Smooth muscle cell of the brain vasculature (primary cell): Measurements from ENCODE around the gene KLHL17.
"Not testable (repeated sequence)": the region's sequence is repeated elsewhere in the genome, so short reads cannot be mapped to it uniquely, and the experiment has no call there.

Experiments
- DNase-seq: peaks from one replicate; pipeline ENCODE4 v3.0.0-alpha.2; 2012; ENCODE audit warnings: low read depth, low spot score

KLHL17 gene

GRCh38 chr1:980602-981395 lies 20.4 kb downstream of the KLHL17 start:
- no peak for DNase-seq

- no peak for DNase-seq
Observed at GRCh38 chr1:981491-981954, 21.1 kb downstream of the KLHL17 start.

GRCh38 chr1:981955-982558 lies 21.7 kb downstream of the KLHL17 start, which contains the start of gene PERM1:
TSS of gene PERM1 (minus strand) at chr1:982093. CDS start at chr1:981029, 1,064 bp downstream.
- DNase-seq: no peak

GRCh38 chr1:982765-983436 lies 22.5 kb downstream of the KLHL17 start:
- DNase-seq: no peak

- no peak for DNase-seq
Observed at GRCh38 chr1:983798-984475, 23.6 kb downstream of the KLHL17 start.

- no peak for DNase-seq
Observed at GRCh38 chr1:984476-984814, 24.1 kb downstream of the KLHL17 start.

- no peak for DNase-seq
Observed at GRCh38 chr1:985126-985525, 24.7 kb downstream of the KLHL17 start.

GRCh38 chr1:988061-988460 lies 27.7 kb downstream of the KLHL17 start:
- DNase-seq: not testable (repeated sequence)

GRCh38 chr1:991275-991674 lies 30.9 kb downstream of the KLHL17 start:
- not testable (repeated sequence) for DNase-seq

GRCh38 chr1:991895-992294 lies 31.5 kb downstream of the KLHL17 start:
- no peak for DNase-seq

- no peak for DNase-seq
Observed at GRCh38 chr1:992362-992761, 32.0 kb downstream of the KLHL17 start.

GRCh38 chr1:993379-993995 lies 33.1 kb downstream of the KLHL17 start:
- no peak for DNase-seq

GRCh38 chr1:994546-994945 lies 34.2 kb downstream of the KLHL17 start:
- DNase-seq: not testable (repeated sequence)

- DNase-seq: no peak
Observed at GRCh38 chr1:995665-996633, 35.6 kb downstream of the KLHL17 start.

GRCh38 chr1:996851-997712 lies 36.7 kb downstream of the KLHL17 start:
- no peak for DNase-seq

- DNase-seq: no peak
Observed at GRCh38 chr1:997713-997992, 37.3 kb downstream of the KLHL17 start.

GRCh38 chr1:997993-998744 lies 37.8 kb downstream of the KLHL17 start:
- no peak for DNase-seq

- DNase-seq: no peak
Observed at GRCh38 chr1:998745-998994, 38.3 kb downstream of the KLHL17 start.

- no peak for DNase-seq
Observed at GRCh38 chr1:998995-999724, 38.8 kb downstream of the KLHL17 start.
